BLaER1 treated with 17β-estradiol and CSF1 and Interleukin-3, amounts not matched to agents 10 nM and 100 nM (cell line): ENCODE data around the gene ATXN1.

ENCODE experiments used
- H3K27ac ChIP-seq, 11 experiments: shearing (Covaris generic); formaldehyde crosslinking; 2 replicates each; pipeline ENCODE4 v1.8.1; 2022
- H3K27me3 ChIP-seq, 11 experiments: shearing (Covaris generic); formaldehyde crosslinking; 2 replicates each; pipeline ENCODE4 v1.8.1; 2022
- H3K36me3 ChIP-seq, 11 experiments: shearing (Covaris generic); formaldehyde crosslinking; 2 replicates each; pipeline ENCODE4 v1.8.1; 2022
- H3K4me1 ChIP-seq, 10 experiments: shearing (Covaris generic); formaldehyde crosslinking; 2 replicates each; pipeline ENCODE4 v1.8.1; 2022
- H3K4me2 ChIP-seq, 11 experiments: shearing (Covaris generic); formaldehyde crosslinking; 2 replicates each; pipeline ENCODE4 v1.8.1; 2022
- H3K4me3 ChIP-seq, 10 experiments: shearing (Covaris generic); formaldehyde crosslinking; 2 replicates each; pipeline ENCODE4 v1.8.1; 2022
- H3K9ac ChIP-seq, 11 experiments: shearing (Covaris generic); formaldehyde crosslinking; 2 replicates each; pipeline ENCODE4 v1.8.1; 2022
- H3K9me3 ChIP-seq, 11 experiments: shearing (Covaris generic); formaldehyde crosslinking; replicated peaks in 1 of 11; 2 replicates each; pipeline ENCODE4 v1.8.1; 2022
- H4K20me1 ChIP-seq, 11 experiments: shearing (Covaris generic); formaldehyde crosslinking; 2 replicates each; pipeline ENCODE4 v1.8.1; 2022
- Cebpa-rat ChIP-seq, 11 experiments: shearing (Covaris generic); IDR thresholded peaks; 2 replicates each; pipeline ENCODE4 v1.8.1; 2022

Gene ATXN1

GRCh38 chr6:16774437-16774836, 13.2 kb upstream of the ATXN1 start:
- H3K27me3 ChIP-seq, result no peaks in the 10 kb centered on the region
- TF ChIP-seq Cebpa-rat (IDR thresholded peaks at IDR 0.05), result no peak
- no peaks in the 10 kb centered on the region for H3K36me3 ChIP-seq
- H3K9me3 ChIP-seq, result peaks cover 0 to 7% (median 0%) of the 10 kb centered on the region in 11 experiments; a peak in 4 of 22 replicates
- no peak overlapping the region for H3K9ac ChIP-seq
- no peaks in the 10 kb centered on the region for H4K20me1 ChIP-seq
- no peak overlapping the region for H3K27ac ChIP-seq
- H3K4me2 ChIP-seq, result no peak overlapping the region
- H3K4me1 ChIP-seq, result peaks cover 12 to 34% (median 23%) of the 10 kb centered on the region in 10 experiments
- no peak overlapping the region for H3K4me3 ChIP-seq

- no peak for TF ChIP-seq Cebpa-rat (IDR thresholded peaks at IDR 0.05)
- no peaks in the 10 kb centered on the region for H3K36me3 ChIP-seq
- no peaks in the 10 kb centered on the region for H3K27me3 ChIP-seq
- no peak overlapping the region for H3K27ac ChIP-seq
- H3K9ac ChIP-seq, result no peak overlapping the region
- peaks cover 0 to 7% (median 0%) of the 10 kb centered on the region in 11 experiments; a peak in 4 of 22 replicates for H3K9me3 ChIP-seq
- peak overlapping the region; percentile 8 to 60 (median 30); a peak in 20 of 22 replicates for H3K4me2 ChIP-seq
- H3K4me1 ChIP-seq, result peaks cover 20 to 45% (median 33%) of the 10 kb centered on the region in 10 experiments
- no peaks in the 10 kb centered on the region for H4K20me1 ChIP-seq
- no peak overlapping the region for H3K4me3 ChIP-seq
These were observed 12.1 kb upstream of the ATXN1 start for GRCh38 chr6:16773362-16773761.

GRCh38 chr6:16770701-16771569, 9.7 kb upstream of the ATXN1 start:
- no peak overlapping the region for H3K4me3 ChIP-seq
- H3K4me1 ChIP-seq, result peaks cover 20 to 55% (median 34%) of the 10 kb centered on the region in 10 experiments
- H3K36me3 ChIP-seq, result no peaks in the 10 kb centered on the region
- H4K20me1 ChIP-seq, result no peaks in the 10 kb centered on the region
- H3K9me3 ChIP-seq, result no peaks in the 10 kb centered on the region
- no peaks in the 10 kb centered on the region for H3K27me3 ChIP-seq
- H3K4me2 ChIP-seq, result peak overlapping the region in 4 of 11 experiments; percentile 3 to 48 (median 34); a peak in 5 of 22 replicates
- no peak for TF ChIP-seq Cebpa-rat (IDR thresholded peaks at IDR 0.05)
- no peak overlapping the region for H3K9ac ChIP-seq
- no peak overlapping the region for H3K27ac ChIP-seq

GRCh38 chr6:16769986-16770376, 8.7 kb upstream of the ATXN1 start:
- no peak overlapping the region for H3K9ac ChIP-seq
- H3K4me2 ChIP-seq, result peak overlapping the region in 5 of 11 experiments; percentile 51 to 76 (median 67); a peak in 6 of 22 replicates
- no peak overlapping the region for H3K27ac ChIP-seq
- no peak overlapping the region for H3K4me3 ChIP-seq
- H4K20me1 ChIP-seq, result no peaks in the 10 kb centered on the region
- H3K27me3 ChIP-seq, result no peaks in the 10 kb centered on the region
- no peaks in the 10 kb centered on the region for H3K9me3 ChIP-seq
- TF ChIP-seq Cebpa-rat (IDR thresholded peaks at IDR 0.05), result no peak
- no peaks in the 10 kb centered on the region for H3K36me3 ChIP-seq
- peaks cover 20 to 57% (median 34%) of the 10 kb centered on the region in 10 experiments for H3K4me1 ChIP-seq

GRCh38 chr6:16769131-16769985, 8.1 kb upstream of the ATXN1 start:
- H3K4me1 ChIP-seq, result peaks cover 20 to 57% (median 34%) of the 10 kb centered on the region in 10 experiments
- no peak overlapping the region for H3K4me3 ChIP-seq
- H3K9ac ChIP-seq, result no peak overlapping the region
- peak overlapping the region in 3 of 11 experiments; percentile 1 to 28 (median 10); a peak in 2 of 22 replicates for H3K27ac ChIP-seq
- H4K20me1 ChIP-seq, result no peaks in the 10 kb centered on the region
- H3K36me3 ChIP-seq, result no peaks in the 10 kb centered on the region
- H3K9me3 ChIP-seq, result no peaks in the 10 kb centered on the region
- H3K4me2 ChIP-seq, result peak overlapping the region; percentile 21 to 76 (median 51)
- no peaks in the 10 kb centered on the region for H3K27me3 ChIP-seq
- no peak for TF ChIP-seq Cebpa-rat (IDR thresholded peaks at IDR 0.05)

- Histone ChIP-seq H3K9ac (no peak overlapping the region), H3K27ac (no peak overlapping the region), H3K4me1 (peaks cover 18 to 53% (median 30%) of the 10 kb centered on the region in 10 experiments), H3K4me2 (peak overlapping the region in 9 of 11 experiments; percentile 21 to 76 (median 65); a peak in 16 of 22 replicates), H3K9me3 (no peaks in the 10 kb centered on the region), H3K27me3 (no peaks in the 10 kb centered on the region), H3K36me3 (no peaks in the 10 kb centered on the region), H4K20me1 (no peaks in the 10 kb centered on the region), H3K4me3 (no peak overlapping the region)
- no peak for TF ChIP-seq Cebpa-rat (IDR thresholded peaks at IDR 0.05)
These were observed 7.2 kb upstream of the ATXN1 start for GRCh38 chr6:16768477-16768830.

- TF ChIP-seq Cebpa-rat (IDR thresholded peaks at IDR 0.05), result no peak
- Histone ChIP-seq H3K4me2 (peak overlapping the region in 2 of 11 experiments; percentile 51 to 67; a peak in 2 of 22 replicates), H3K4me1 (peaks cover 13 to 51% (median 24%) of the 10 kb centered on the region in 10 experiments), H3K36me3 (no peaks in the 10 kb centered on the region), H3K4me3 (no peak overlapping the region), H4K20me1 (no peaks in the 10 kb centered on the region), H3K9ac (no peak overlapping the region), H3K27me3 (no peaks in the 10 kb centered on the region), H3K9me3 (no peaks in the 10 kb centered on the region), H3K27ac (no peak overlapping the region)
These were observed 6.7 kb upstream of the ATXN1 start for GRCh38 chr6:16767765-16768476.

- H3K27me3 ChIP-seq, result peaks cover 0 to 6% (median 0%) of the 10 kb centered on the region in 11 experiments; a peak in 4 of 22 replicates
- no peak overlapping the region for H3K4me2 ChIP-seq
- no peaks in the 10 kb centered on the region for H3K9me3 ChIP-seq
- TF ChIP-seq Cebpa-rat (IDR thresholded peaks at IDR 0.05), result no peak
- no peak overlapping the region for H3K4me3 ChIP-seq
- no peak overlapping the region for H3K9ac ChIP-seq
- no peaks in the 10 kb centered on the region for H4K20me1 ChIP-seq
- H3K36me3 ChIP-seq, result no peaks in the 10 kb centered on the region
- H3K4me1 ChIP-seq, result peaks cover 18 to 56% (median 27%) of the 10 kb centered on the region in 10 experiments
- no peak overlapping the region for H3K27ac ChIP-seq
These were observed 5.8 kb upstream of the ATXN1 start for GRCh38 chr6:16766836-16767745.
